NCI-H82 treated with DMSO at 0.1 percent for 48 hours (cell line): Measurements from ENCODE around the gene TTLL1.

Experiments used
- DNase-seq: peaks from one replicate; lab custom pipeline; 2025; ENCODE audit not compliant: unreplicated experiment; lab: John Stamatoyannopoulos, UW

TTLL1 gene

GRCh38 chr22:43088984-43089717 is at the start of gene TTLL1:
Gene TTLL1 (minus strand): TSS chr22:43089391. CDS start chr22:43075586, 13,805 bp downstream.
- DNase-seq, result peak; percentile 73

- no peak for DNase-seq
These were observed 47.6 kb upstream of the TTLL1 start for GRCh38 chr22:43136801-43137200.

GRCh38 chr22:43136255-43136654 is 47.1 kb upstream of the TTLL1 start:
- no peak for DNase-seq

- DNase-seq, result no peak
These were observed 46.4 kb upstream of the TTLL1 start for GRCh38 chr22:43135565-43135964.

- DNase-seq, result no peak
These were observed 45.4 kb upstream of the TTLL1 start for GRCh38 chr22:43134553-43134952.

- DNase-seq, result no peak
These were observed 44.2 kb upstream of the TTLL1 start for GRCh38 chr22:43133401-43133800.

- no peak for DNase-seq
These were observed 42.7 kb upstream of the TTLL1 start for GRCh38 chr22:43131773-43132501.

GRCh38 chr22:43129426-43130425 is 40.5 kb upstream of the TTLL1 start:
- DNase-seq, result no peak

GRCh38 chr22:43128928-43129424 is 39.8 kb upstream of the TTLL1 start:
- no peak for DNase-seq

GRCh38 chr22:43128116-43128515 is 38.9 kb upstream of the TTLL1 start:
- DNase-seq, result no peak

- DNase-seq, result no peak
These were observed 38.1 kb upstream of the TTLL1 start for GRCh38 chr22:43127166-43127908.

- DNase-seq, result no peak
These were observed 37.4 kb upstream of the TTLL1 start for GRCh38 chr22:43126501-43127165.

GRCh38 chr22:43118953-43119458 is 29.8 kb upstream of the TTLL1 start:
- no peak for DNase-seq

- no peak for DNase-seq
These were observed 29.0 kb upstream of the TTLL1 start for GRCh38 chr22:43118024-43118849.

GRCh38 chr22:43116932-43117331 is 27.7 kb upstream of the TTLL1 start:
- no peak for DNase-seq

GRCh38 chr22:43114958-43115357 is 25.8 kb upstream of the TTLL1 start:
- DNase-seq, result no peak

GRCh38 chr22:43113526-43114251 is 24.5 kb upstream of the TTLL1 start:
- no peak for DNase-seq
